ENCODE results near the gene NANOS3. TPM values are rescaled to one million over a fixed set of nuclear protein-coding genes. Genes with fewer than 3 reads are reported as not detected.

NANOS3 gene
- total and polyA plus RNA-seq, 7 donors, result 0.16 TPM; not detected in 6

DNA sequence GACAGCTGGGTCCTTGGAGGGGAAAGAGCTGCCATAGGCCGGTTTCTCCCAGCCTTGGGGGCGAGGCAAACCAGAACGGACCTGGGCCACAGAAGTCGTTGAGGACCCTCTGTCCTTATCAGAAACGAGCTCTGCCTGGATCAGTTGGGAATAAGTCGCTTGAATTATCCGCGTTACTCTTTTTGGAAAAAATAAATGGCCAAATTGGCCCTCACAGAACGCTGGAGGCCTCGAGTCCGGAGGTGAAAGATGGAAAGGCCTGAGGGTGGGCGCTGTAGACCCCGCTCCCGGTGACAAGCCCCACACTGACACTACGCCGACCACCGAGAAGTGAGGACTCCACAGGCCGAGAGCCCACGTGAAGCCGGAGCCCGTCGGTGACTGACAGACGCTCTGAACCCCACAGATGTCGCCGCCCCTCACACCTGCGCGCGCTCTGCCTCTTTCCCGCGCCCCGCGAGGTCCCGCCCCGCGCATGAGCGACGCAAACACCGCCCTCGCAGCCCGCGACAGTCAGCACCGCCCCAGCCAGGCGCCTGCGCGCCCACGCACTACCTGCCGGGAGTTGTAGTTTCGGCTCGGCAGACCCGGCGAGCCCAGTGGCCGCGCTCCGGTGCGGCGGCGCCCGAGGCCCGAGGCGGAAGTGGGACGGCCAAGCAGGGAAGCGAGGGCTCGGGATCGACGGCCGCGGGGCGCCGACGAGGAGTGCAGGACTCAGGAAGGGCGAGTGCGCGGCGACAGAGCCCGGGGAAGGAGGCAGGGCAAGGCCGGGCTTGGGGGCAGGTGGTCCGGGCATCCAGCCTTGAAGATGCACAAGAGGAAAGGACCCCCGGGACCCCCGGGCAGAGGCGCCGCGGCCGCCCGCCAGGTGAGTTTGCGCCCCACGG lies 28.9 kb downstream of the NANOS3 start, which contains the start of the genes BRME1 and CC2D1A:
Gene BRME1, minus strand, starts transcription at position 484 of the 887 bp plus-strand sequence. CDS start 1,225 bp downstream, outside the sequence.
Gene CC2D1A, plus strand, starts transcription at position 568 of the 887 bp plus-strand sequence. Its CDS starts 241 bp downstream, at position 809.
- intact Hi-C loops (cut with DNase I), result no loop called here
- peak; percentile 32 to 83 (median 66) for TF ChIP-seq POLR2AphosphoS5 (IDR thresholded peaks at IDR 0.05)
- no peak for TF ChIP-seq EP300 (IDR thresholded peaks at IDR 0.05)
- TF ChIP-seq CTCF (IDR thresholded peaks at IDR 0.05), result no peak
- TF ChIP-seq POLR2A (IDR thresholded peaks at IDR 0.05), result peak in 1 of 2 donors; percentile 28
- H3K27ac ChIP-seq, result peak within 1 kb of the TSS; percentile 56 to 76 (median 71)
- peak within 1 kb of the TSS; percentile 68 to 89 (median 74) for H3K4me3 ChIP-seq
- H3K4me1 ChIP-seq, result peaks cover 0 to 24% (median 15%) of the 10 kb centered on the region in 4 donors
- H3K9me3 ChIP-seq, result no peaks in the 10 kb centered on the region
- H3K27me3 ChIP-seq, result no peaks in the 10 kb centered on the region
- DNase-seq, result peak; percentile 95
- H3K36me3 ChIP-seq, result peaks cover 0 to 15% (median 7%) of the 10 kb centered on the region in 4 donors
- WGBS, 2 donors, result 9 to 13% methylated on average over 86 of the region's 86 CpGs

GRCh38 chr19:13906521-13906904 lies 29.6 kb downstream of the NANOS3 start:
- Histone ChIP-seq H3K27ac (peak overlapping the region; percentile 56 to 76 (median 71)), H3K4me1 (peaks cover 0 to 24% (median 15%) of the 10 kb centered on the region in 4 donors), H3K9me3 (no peaks in the 10 kb centered on the region), H3K36me3 (peaks cover 0 to 20% (median 10%) of the 10 kb centered on the region in 4 donors), H3K27me3 (no peaks in the 10 kb centered on the region), H3K4me3 (peak overlapping the region; percentile 68 to 89 (median 74))
- DNase-seq, result no peak
- intact Hi-C loops (cut with DNase I), result no loop called here
- WGBS, 2 donors, result 2 to 3% methylated on average over 13 of the region's 13 CpGs
- no peak for TF ChIP-seq EP300 (IDR thresholded peaks at IDR 0.05)
- no peak for TF ChIP-seq POLR2AphosphoS5 (IDR thresholded peaks at IDR 0.05)
- TF ChIP-seq POLR2A (IDR thresholded peaks at IDR 0.05), result no peak
- TF ChIP-seq CTCF (IDR thresholded peaks at IDR 0.05), result no peak

DNA sequence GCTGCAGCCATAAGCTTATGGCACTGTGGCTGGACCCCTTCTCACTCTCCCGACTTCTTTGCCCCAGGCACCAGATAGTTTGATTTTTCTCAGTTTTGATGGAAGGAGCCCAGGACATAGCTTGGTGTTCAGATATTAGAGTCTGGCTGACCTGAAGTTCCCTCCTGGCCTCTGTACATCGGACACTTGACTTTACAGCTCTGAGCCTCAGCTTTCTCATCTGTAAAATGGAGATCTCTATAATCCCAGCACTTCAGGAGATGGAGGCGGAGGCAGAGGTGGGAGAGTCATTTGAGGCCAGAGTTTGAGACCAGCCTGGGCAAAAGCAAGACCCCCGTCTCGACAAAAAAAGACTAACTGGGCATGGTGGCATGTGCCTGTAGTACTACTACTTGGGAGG lies 30.0 kb downstream of the NANOS3 start:
- Histone ChIP-seq H3K27ac (peak overlapping the region in 1 of 4 donors; percentile 76), H3K4me1 (peaks cover 0 to 24% (median 15%) of the 10 kb centered on the region in 4 donors), H3K27me3 (no peaks in the 10 kb centered on the region), H3K4me3 (peak overlapping the region; percentile 68 to 89 (median 74)), H3K9me3 (no peaks in the 10 kb centered on the region), H3K36me3 (peaks cover under 1 to 21% (median 10%) of the 10 kb centered on the region in 4 donors)
- 70 to 90% methylated on average over 5 of the region's 5 CpGs for WGBS, 2 donors
- no peak for DNase-seq
- intact Hi-C loops (cut with DNase I), result no loop called here
- TF ChIP-seq POLR2AphosphoS5 (IDR thresholded peaks at IDR 0.05) (no peak), EP300 (IDR thresholded peaks at IDR 0.05) (no peak), POLR2A (IDR thresholded peaks at IDR 0.05) (no peak), CTCF (IDR thresholded peaks at IDR 0.05) (no peak)

DNA sequence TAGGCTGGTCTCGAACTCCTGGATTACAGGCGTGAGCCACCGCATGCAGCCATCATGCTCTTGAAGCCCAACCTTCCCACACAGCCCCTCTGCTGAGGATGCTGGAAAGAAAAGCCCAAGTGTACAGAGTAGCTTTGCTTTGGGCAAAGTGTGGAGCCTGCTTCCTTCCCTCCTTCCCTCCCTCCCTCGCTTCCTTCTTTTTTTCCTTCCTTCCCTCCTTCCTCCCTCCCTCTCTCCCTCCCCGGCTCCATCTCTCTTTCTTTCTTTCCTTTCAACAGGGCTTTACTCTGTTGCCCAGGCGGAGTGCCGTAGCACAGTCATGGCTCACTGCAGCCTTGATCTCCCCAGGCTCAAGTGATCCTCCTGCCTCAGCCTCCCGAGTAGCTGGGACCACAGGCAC lies 31.7 kb downstream of the NANOS3 start:
- intact Hi-C loops (cut with DNase I), result no loop called here
- Histone ChIP-seq H3K9me3 (no peaks in the 10 kb centered on the region), H3K4me3 (no peak overlapping the region), H3K27ac (no peak overlapping the region), H3K36me3 (peaks cover 6 to 39% (median 18%) of the 10 kb centered on the region in 4 donors), H3K4me1 (peaks cover 0 to 24% (median 15%) of the 10 kb centered on the region in 4 donors), H3K27me3 (no peaks in the 10 kb centered on the region)
- WGBS, 2 donors, result 78 to 91% methylated on average over 8 of the region's 8 CpGs
- no peak for TF ChIP-seq EP300 (IDR thresholded peaks at IDR 0.05)
- TF ChIP-seq CTCF (IDR thresholded peaks at IDR 0.05), result no peak
- no peak for TF ChIP-seq POLR2A (IDR thresholded peaks at IDR 0.05)
- TF ChIP-seq POLR2AphosphoS5 (IDR thresholded peaks at IDR 0.05), result no peak
- DNase-seq, result no peak

Measured in sigmoid colon (tissue), 7 donors.